Caco-2 (cell line): Measurements from ENCODE around the gene BCAM. TPM values are rescaled to one million over a fixed set of nuclear protein-coding genes. Genes with fewer than 3 reads are reported as not detected.

Experiments used
- BruUV-seq: library from RNA; stranded (reverse); fragments of 400-500 nt; replicated peaks from 2 replicates; lab custom pipeline; 2021; lab: Mats Ljungman, UMichigan
- CTCF ChIA-PET: fragments of 300-600 bp; sonication (Branson Sonifier 250); formaldehyde crosslinking; loops from one replicate; lab custom pipeline; 2022; ENCODE audit warnings: antibody characterized with exemption; lab: Charles Lee
- POLR2A ChIA-PET: fragments of 300-600 bp; sonication (Branson Sonifier 250); formaldehyde crosslinking; loops from one replicate; lab custom pipeline; 2022; ENCODE audit warnings: antibody characterized with exemption; lab: Charles Lee
- DNase-seq, 2 experiments: peaks; one replicate each; pipeline versions ENCODE4 v3.0.0 to v3.0.0-alpha.2; 2020 to 2022
- H3K27me3 ChIP-seq: replicated peaks from 2 replicates; pipeline ENCODE4 v1.6.0; 2011; ENCODE audit warnings: low read length; ENCODE audit not compliant: control insufficient read depth, insufficient read depth
- H3K36me3 ChIP-seq: 2 replicates; pipeline ENCODE4 v1.5.1; 2011; ENCODE audit warnings: low read length; ENCODE audit not compliant: control insufficient read depth, insufficient read depth
- H3K4me1 ChIP-seq: fragments of 250-450 bp; sonication (Bioruptor Pico); 2 replicates; pipeline ENCODE4 v1.5.1; 2020; ENCODE audit warnings: mild to moderate bottlenecking
- H3K4me3 ChIP-seq: 2 replicates; pipeline ENCODE4 v1.5.1; 2011; ENCODE audit warnings: low read depth, mild to moderate bottlenecking, control low read depth, low read length
- H3K9me3 ChIP-seq: fragments of 250-450 bp; sonication (Bioruptor Pico); 2 replicates; pipeline ENCODE4 v1.5.1; 2020; ENCODE audit warnings: mild to moderate bottlenecking, moderate library complexity
- H3K27ac Mint-ChIP-seq: one replicate; pipeline ENCODE4 v1.8.0; 2022; ENCODE audit warnings: mixed read lengths; ENCODE audit not compliant: unreplicated experiment
- H3K27me3 Mint-ChIP-seq: one replicate; pipeline ENCODE4 v1.8.0; 2022; ENCODE audit warnings: mixed read lengths; ENCODE audit not compliant: insufficient read depth, unreplicated experiment
- H3K36me3 Mint-ChIP-seq: one replicate; pipeline ENCODE4 v1.8.0; 2022; ENCODE audit warnings: mild to moderate bottlenecking, mixed read lengths; ENCODE audit not compliant: insufficient read depth, unreplicated experiment
- H3K4me1 Mint-ChIP-seq: one replicate; pipeline ENCODE4 v1.8.0; 2022; ENCODE audit warnings: low read depth, mixed read lengths; ENCODE audit not compliant: unreplicated experiment
- H3K4me3 Mint-ChIP-seq: one replicate; pipeline ENCODE4 v1.8.0; 2022; ENCODE audit warnings: mild to moderate bottlenecking, moderate library complexity, mixed read lengths; ENCODE audit not compliant: unreplicated experiment
- H3K9me3 Mint-ChIP-seq: one replicate; pipeline ENCODE4 v1.8.0; 2022; ENCODE audit warnings: mixed read lengths; ENCODE audit not compliant: unreplicated experiment
- CTCF ChIP-seq, 2 experiments: fragments of 200-600 bp in 1 of 2; IDR thresholded peaks; 1 replicate in 1 of 2; 2 replicates in 1 of 2; pipeline versions ENCODE4 v1.5.1 to v1.8.0; 2011 to 2022; ENCODE audit warnings: antibody characterized with exemption in 1 of 2, control low read depth in 1 of 2, inconsistent platforms in 1 of 2, low read depth in 1 of 2, low read length in 1 of 2, mild to moderate bottlenecking in 1 of 2, moderate library complexity in 1 of 2; ENCODE audit not compliant: insufficient read depth in 1 of 2, severe bottlenecking in 1 of 2, unreplicated experiment in 1 of 2
- intact Hi-C: fragments of 100-400 bp; cut with micrococcal nuclease; formaldehyde crosslinking; loops from one replicate; pipeline ENCODE4 v1.10.0; 2022; ENCODE audit not compliant: unreplicated experiment
- total RNA-seq: library from RNA; stranded (reverse); gene quantifications from 2 replicates; pipeline ENCODE4 v1.2.3, GENCODE V29; 2022

Gene BCAM
- total RNA-seq, 1 experiment from 2014 or later: 244 TPM

- Histone ChIP-seq H3K9me3 (no peaks in the 10 kb centered on the region), H3K4me3 (no peak overlapping the region), H3K4me1 (no peaks in the 10 kb centered on the region), H3K36me3 (no peaks in the 10 kb centered on the region), H3K27me3 (no peaks in the 10 kb centered on the region)
- Mint-ChIP-seq H3K27ac (no peak overlapping the region), H3K9me3 (no peaks in the 10 kb centered on the region), H3K27me3 (no peaks in the 10 kb centered on the region), H3K4me1 (no peaks in the 10 kb centered on the region), H3K4me3 (no peak overlapping the region), H3K36me3 (no peaks in the 10 kb centered on the region)
- no peak for DNase-seq
- CTCF ChIA-PET: no interaction called here
- intact Hi-C loops: no loop called here
- no TSS peak for BruUV-seq
- POLR2A ChIA-PET: no interaction called here
- no peak for TF ChIP-seq CTCF (IDR thresholded peaks at IDR 0.05; ENCODE audit: insufficient read depth in 1 of 2, low read depth in 1 of 2, low read length in 1 of 2, severe bottlenecking in 1 of 2, unreplicated experiment in 1 of 2)
Measured at GRCh38 chr19:44839276-44839675, 30.4 kb downstream of the BCAM start.

GRCh38 chr19:44840811-44841210 is 31.9 kb downstream of the BCAM start:
- H3K27me3 Mint-ChIP-seq: no peaks in the 10 kb centered on the region
- H3K4me3 ChIP-seq: no peak overlapping the region
- H3K9me3 Mint-ChIP-seq: no peaks in the 10 kb centered on the region
- H3K4me3 Mint-ChIP-seq: no peak overlapping the region
- BruUV-seq: no TSS peak
- no peak for TF ChIP-seq CTCF (IDR thresholded peaks at IDR 0.05; ENCODE audit: insufficient read depth in 1 of 2, low read depth in 1 of 2, low read length in 1 of 2, severe bottlenecking in 1 of 2, unreplicated experiment in 1 of 2)
- no peaks in the 10 kb centered on the region for H3K27me3 ChIP-seq
- CTCF ChIA-PET: interaction anchor here (0.6 kb wide), 4 partner anchors 16 to 263 kb away, joined by 3 to 5 read pairs (median 3); no protein-coding TSS in a partner anchor
- H3K36me3 ChIP-seq: no peaks in the 10 kb centered on the region
- intact Hi-C loops: loop anchor here (10.0 kb wide), 1 partner anchor 146 kb away; the partner anchor contains the start of gene CEACAM16
- H3K4me1 ChIP-seq: peaks cover 5% of the 10 kb centered on the region
- POLR2A ChIA-PET: no interaction called here
- no peaks in the 10 kb centered on the region for H3K9me3 ChIP-seq
- H3K4me1 Mint-ChIP-seq: peaks cover 12% of the 10 kb centered on the region
- no peak for DNase-seq
- peaks cover 12% of the 10 kb centered on the region for H3K36me3 Mint-ChIP-seq
- no peak overlapping the region for H3K27ac Mint-ChIP-seq

GRCh38 chr19:44841231-44841630 is 32.3 kb downstream of the BCAM start:
- no peak for DNase-seq
- Mint-ChIP-seq H3K27ac (no peak overlapping the region), H3K36me3 (peaks cover 16% of the 10 kb centered on the region), H3K4me1 (peaks cover 12% of the 10 kb centered on the region), H3K27me3 (no peaks in the 10 kb centered on the region), H3K9me3 (no peaks in the 10 kb centered on the region), H3K4me3 (no peak overlapping the region)
- intact Hi-C loops: loop anchor here (10.0 kb wide), 1 partner anchor 146 kb away; the partner anchor contains the start of gene CEACAM16
- peaks cover 5% of the 10 kb centered on the region for H3K4me1 ChIP-seq
- no TSS peak for BruUV-seq
- ChIA-PET POLR2A (no interaction called here), CTCF (interaction anchor here (0.6 kb wide), 4 partner anchors 16 to 264 kb away, joined by 3 to 5 read pairs (median 3); no protein-coding TSS in a partner anchor)
- no peaks in the 10 kb centered on the region for H3K27me3 ChIP-seq
- H3K4me3 ChIP-seq: no peak overlapping the region
- no peak for TF ChIP-seq CTCF (IDR thresholded peaks at IDR 0.05; ENCODE audit: insufficient read depth in 1 of 2, low read depth in 1 of 2, low read length in 1 of 2, severe bottlenecking in 1 of 2, unreplicated experiment in 1 of 2)
- H3K9me3 ChIP-seq: no peaks in the 10 kb centered on the region
- H3K36me3 ChIP-seq: no peaks in the 10 kb centered on the region
